Measurements from ENCODE around the gene VIP.
"Not testable (repeated sequence)": the region's sequence is repeated elsewhere in the genome, so short reads cannot be mapped to it uniquely, and the experiment has no call there.

The VIP gene

GRCh38 chr6:152750694-152751093 lies at the start of gene VIP:
TSS of gene VIP (plus strand) at chr6:152750797. CDS start at chr6:152752178, 1,381 bp downstream.
- no peak for DNase-seq

GRCh38 chr6:152701081-152701862 lies 49.3 kb upstream of the VIP start:
- no peak for DNase-seq

- no peak for DNase-seq
These were observed 48.7 kb upstream of the VIP start for GRCh38 chr6:152701863-152702401.

- not testable (repeated sequence) for DNase-seq
These were observed 46.8 kb upstream of the VIP start for GRCh38 chr6:152703750-152704149.

GRCh38 chr6:152705327-152705726 lies 45.3 kb upstream of the VIP start:
- DNase-seq, result no peak

GRCh38 chr6:152716322-152716721 lies 34.3 kb upstream of the VIP start:
- DNase-seq, result no peak

- DNase-seq, result no peak
These were observed 29.6 kb upstream of the VIP start for GRCh38 chr6:152720974-152721373.

GRCh38 chr6:152721956-152722355 lies 28.6 kb upstream of the VIP start:
- no peak for DNase-seq

- no peak for DNase-seq
These were observed 27.2 kb upstream of the VIP start for GRCh38 chr6:152723398-152723797.

GRCh38 chr6:152726313-152726712 lies 24.3 kb upstream of the VIP start:
- no peak for DNase-seq

- no peak for DNase-seq
These were observed 23.1 kb upstream of the VIP start for GRCh38 chr6:152727507-152727906.

- DNase-seq, result no peak
These were observed 16.0 kb upstream of the VIP start for GRCh38 chr6:152734630-152735029.

GRCh38 chr6:152736687-152737273 lies 13.8 kb upstream of the VIP start:
- DNase-seq, result no peak

GRCh38 chr6:152745509-152746171 lies 5.0 kb upstream of the VIP start:
- no peak for DNase-seq

- DNase-seq, result no peak
These were observed 4.4 kb upstream of the VIP start for GRCh38 chr6:152746172-152746553.

- DNase-seq, result no peak
These were observed 1.8 kb upstream of the VIP start for GRCh38 chr6:152748843-152749242.

GRCh38 chr6:152749336-152749735 lies 1.3 kb upstream of the VIP start:
- DNase-seq, result no peak

GRCh38 chr6:152765331-152765730 lies 14.7 kb downstream of the VIP start:
- DNase-seq, result no peak

- DNase-seq, result no peak
These were observed 18.6 kb downstream of the VIP start for GRCh38 chr6:152769159-152769558.

- DNase-seq, result no peak
These were observed 19.4 kb downstream of the VIP start for GRCh38 chr6:152769993-152770392.

- no peak for DNase-seq
These were observed 20.6 kb downstream of the VIP start for GRCh38 chr6:152771061-152771687.

GRCh38 chr6:152775428-152775827 lies 24.8 kb downstream of the VIP start:
- no peak for DNase-seq

- DNase-seq, result no peak
These were observed 26.2 kb downstream of the VIP start for GRCh38 chr6:152776833-152777232.

Data from 8988T (cell line).